ENCODE results near the gene MYLK2.
A peak's percentile ranks its signal among the peaks of the same experiment; 100 is the strongest.

Gene MYLK2

GRCh38 chr20:31858760-31859083 lies 39.6 kb downstream of the MYLK2 start:
- DNase-seq: no peak

GRCh38 chr20:31859266-31859997 lies 40.3 kb downstream of the MYLK2 start:
- DNase-seq: no peak

GRCh38 chr20:31859998-31860380 lies 40.8 kb downstream of the MYLK2 start:
- DNase-seq: no peak

GRCh38 chr20:31860390-31861134 lies 41.4 kb downstream of the MYLK2 start:
- no peak for DNase-seq

GRCh38 chr20:31861135-31861384 lies 41.9 kb downstream of the MYLK2 start:
- DNase-seq: no peak

- DNase-seq: peak; percentile 69 to 79
These were observed 42.4 kb downstream of the MYLK2 start for GRCh38 chr20:31861385-31862156.

GRCh38 chr20:31862157-31862470 lies 43.0 kb downstream of the MYLK2 start:
- DNase-seq: no peak

GRCh38 chr20:31862506-31862905 lies 43.4 kb downstream of the MYLK2 start:
- DNase-seq: no peak

GRCh38 chr20:31863296-31864085 lies 44.3 kb downstream of the MYLK2 start:
- no peak for DNase-seq

- no peak for DNase-seq
These were observed 45.6 kb downstream of the MYLK2 start for GRCh38 chr20:31864521-31865400.

GRCh38 chr20:31866221-31866620 lies 47.1 kb downstream of the MYLK2 start:
- DNase-seq: no peak

- DNase-seq: no peak
These were observed 49.9 kb downstream of the MYLK2 start for GRCh38 chr20:31868853-31869672.

- no peak for DNase-seq
These were observed 50.5 kb downstream of the MYLK2 start for GRCh38 chr20:31869673-31869941.

- peak in 1 of 2 experiments; percentile 31 for DNase-seq
These were observed 51.0 kb downstream of the MYLK2 start, which contains the start of the genes DUSP15 and TTLL9 for GRCh38 chr20:31869942-31870725. Gene DUSP15 (minus strand): TSS chr20:31870527. CDS start chr20:31870337, 190 bp downstream. Gene TTLL9 (plus strand): TSS chr20:31870634. CDS start chr20:31871127, 493 bp downstream.

GRCh38 chr20:31870726-31871617 lies 51.8 kb downstream of the MYLK2 start:
- DNase-seq: no peak

GRCh38 chr20:31871618-31871954 lies 52.4 kb downstream of the MYLK2 start:
- DNase-seq: no peak

- DNase-seq: no peak
These were observed 53.2 kb downstream of the MYLK2 start for GRCh38 chr20:31872406-31872805.

- DNase-seq: no peak
These were observed 56.5 kb downstream of the MYLK2 start for GRCh38 chr20:31875671-31876070.

- DNase-seq: no peak
These were observed 58.5 kb downstream of the MYLK2 start for GRCh38 chr20:31877684-31878083.

Measured in activated T-cell treated with anti-CD3 and anti-CD28 coated beads, Interleukin-2, amount 50 U/mL, for 48 hours (primary cell).